H9 (cell line): Measurements from ENCODE around the gene CMSS1. TPM values are rescaled to one million over a fixed set of nuclear protein-coding genes. Genes with fewer than 3 reads are reported as not detected.

Experiments used
- DNase-seq: peaks from one replicate; pipeline ENCODE4 v3.0.0-alpha.2; 2017
- H2AFZ ChIP-seq: one replicate; pipeline ENCODE4 v1.6.1; 2013; ENCODE audit warnings: mild to moderate bottlenecking, low read length, control low read depth, moderate library complexity
- H2AK5ac ChIP-seq: 2 replicates; pipeline ENCODE4 v1.6.1; 2013; ENCODE audit warnings: low read length, control low read depth, mixed read lengths; ENCODE audit not compliant: insufficient read length
- H2BK120ac ChIP-seq: one replicate; pipeline ENCODE4 v1.6.1; 2013; ENCODE audit warnings: low read depth, mild to moderate bottlenecking, low read length, control low read depth, inconsistent platforms; ENCODE audit not compliant: poor library complexity, severe bottlenecking
- H2BK12ac ChIP-seq: 2 replicates; pipeline ENCODE4 v1.6.1; 2013; ENCODE audit warnings: low read length, control low read depth, mixed read lengths, low read depth; ENCODE audit not compliant: insufficient read length
- H2BK15ac ChIP-seq: 2 replicates; pipeline ENCODE4 v1.6.1; 2013; ENCODE audit warnings: low read depth, low read length, control low read depth
- H2BK20ac ChIP-seq: one replicate; pipeline ENCODE4 v1.6.1; 2013; ENCODE audit warnings: low read depth, mild to moderate bottlenecking, low read length, control low read depth, inconsistent platforms; ENCODE audit not compliant: poor library complexity, severe bottlenecking
- H2BK5ac ChIP-seq: 2 replicates; pipeline ENCODE4 v1.6.1; 2013; ENCODE audit warnings: low read length, control low read depth, mixed read lengths; ENCODE audit not compliant: insufficient read length
- H3K14ac ChIP-seq: 2 replicates; pipeline ENCODE4 v1.6.1; 2013; ENCODE audit warnings: low read length, control low read depth; ENCODE audit not compliant: insufficient read depth
- H3K18ac ChIP-seq: 2 replicates; pipeline ENCODE4 v1.6.1; 2013; ENCODE audit warnings: low read depth, mild to moderate bottlenecking, mixed read lengths, low read length, control low read depth; ENCODE audit not compliant: insufficient read length
- H3K23ac ChIP-seq: 2 replicates; pipeline ENCODE4 v1.6.1; 2013; ENCODE audit warnings: low read length, control low read depth, mixed read lengths, low read depth; ENCODE audit not compliant: insufficient read length
- H3K23me2 ChIP-seq: 2 replicates; pipeline ENCODE4 v1.6.1; 2013; ENCODE audit warnings: low read depth, mild to moderate bottlenecking, mixed read lengths, low read length, control low read depth; ENCODE audit not compliant: insufficient read length, poor library complexity, severe bottlenecking
- H3K27ac ChIP-seq: 2 replicates; pipeline ENCODE4 v1.5.1; 2013; ENCODE audit warnings: low read length, control low read depth, mixed read lengths, low read depth; ENCODE audit not compliant: insufficient read length
- H3K27me3 ChIP-seq: 2 replicates; pipeline ENCODE4 v1.6.1; 2013; ENCODE audit warnings: low read length, control low read depth, inconsistent platforms; ENCODE audit not compliant: insufficient read depth
- H3K4ac ChIP-seq: 2 replicates; pipeline ENCODE4 v1.6.1; 2013; ENCODE audit warnings: low read depth, mild to moderate bottlenecking, control low read depth, inconsistent platforms, low read length, moderate library complexity
- H3K4me1 ChIP-seq: 2 replicates; pipeline ENCODE4 v1.6.1; 2013; ENCODE audit warnings: low read length, control low read depth, inconsistent platforms; ENCODE audit not compliant: insufficient read depth
- H3K4me2 ChIP-seq: 2 replicates; pipeline ENCODE4 v1.6.1; 2013; ENCODE audit warnings: low read length, control low read depth, mixed read lengths; ENCODE audit not compliant: insufficient read length, insufficient read depth
- H3K56ac ChIP-seq: 2 replicates; pipeline ENCODE4 v1.6.1; 2013; ENCODE audit warnings: low read depth, mild to moderate bottlenecking, mixed read lengths, low read length, control low read depth; ENCODE audit not compliant: insufficient read length
- H3K79me1 ChIP-seq: 2 replicates; pipeline ENCODE4 v1.6.1; 2013; ENCODE audit warnings: low read depth, mild to moderate bottlenecking, moderate library complexity, low read length, control low read depth, inconsistent platforms; ENCODE audit not compliant: insufficient read depth, poor library complexity, severe bottlenecking
- H3K79me2 ChIP-seq: 2 replicates; pipeline ENCODE4 v1.6.1; 2013; ENCODE audit warnings: low read length, control low read depth, inconsistent platforms; ENCODE audit not compliant: insufficient read depth
- H3K9ac ChIP-seq: 2 replicates; pipeline ENCODE4 v1.6.1; 2013; ENCODE audit warnings: low read length, control low read depth, mixed read lengths; ENCODE audit not compliant: insufficient read length; ENCODE audit errors: extremely low read depth
- H3K9me3 ChIP-seq: one replicate; pipeline ENCODE4 v1.6.1; 2013; ENCODE audit warnings: low read depth, low read length, inconsistent platforms; ENCODE audit not compliant: control insufficient read depth
- H3T11ph ChIP-seq: one replicate; pipeline ENCODE4 v1.6.1; 2013; ENCODE audit warnings: mild to moderate bottlenecking, low read length, control low read depth, inconsistent platforms
- H4K20me1 ChIP-seq: one replicate; pipeline ENCODE4 v1.6.1; 2013; ENCODE audit not compliant: control insufficient read depth, insufficient read length, insufficient read depth
- H4K5ac ChIP-seq: 2 replicates; pipeline ENCODE4 v1.6.1; 2013; ENCODE audit warnings: low read depth, mild to moderate bottlenecking, mixed read lengths, low read length, control low read depth; ENCODE audit not compliant: insufficient read length
- H4K8ac ChIP-seq: replicated peaks from 2 replicates; pipeline ENCODE4 v1.6.1; 2013; ENCODE audit warnings: low read length, control low read depth, mixed read lengths, low read depth; ENCODE audit not compliant: insufficient read length
- H4K91ac ChIP-seq: 2 replicates; pipeline ENCODE4 v1.6.1; 2013; ENCODE audit warnings: low read depth, mild to moderate bottlenecking, moderate library complexity, mixed read lengths, low read length, control low read depth; ENCODE audit not compliant: insufficient read length
- H3K27ac Mint-ChIP-seq, 3 experiments: 2 replicates in 2 of 3; 3 replicates in 1 of 3; pipeline ENCODE4 v1.8.0; 2020 to 2021; ENCODE audit warnings: mixed read lengths in 3 of 3, mild to moderate bottlenecking in 1 of 3, moderate library complexity in 1 of 3
- H3K27me3 Mint-ChIP-seq: 2 replicates; pipeline ENCODE4 v1.8.0; 2021; ENCODE audit warnings: low read depth, mild to moderate bottlenecking, moderate library complexity, mixed read lengths
- H3K36me3 Mint-ChIP-seq, 3 experiments: 2 replicates in 2 of 3; 3 replicates in 1 of 3; pipeline ENCODE4 v1.8.0; 2020 to 2021; ENCODE audit warnings: low read depth in 3 of 3, mixed read lengths in 3 of 3; ENCODE audit not compliant: insufficient read depth in 1 of 3
- H3K4me1 Mint-ChIP-seq, 2 experiments: 2 replicates each; pipeline ENCODE4 v1.8.0; 2020; ENCODE audit warnings: mixed read lengths in 2 of 2
- H3K4me3 Mint-ChIP-seq, 2 experiments: 2 replicates in 1 of 2; 3 replicates in 1 of 2; pipeline ENCODE4 v1.8.0; 2020 to 2021; ENCODE audit warnings: mild to moderate bottlenecking in 2 of 2, mixed read lengths in 2 of 2, moderate library complexity in 1 of 2
- H3K9me3 Mint-ChIP-seq, 2 experiments: 2 replicates in 1 of 2; 3 replicates in 1 of 2; pipeline ENCODE4 v1.8.0; 2020; ENCODE audit warnings: mild to moderate bottlenecking in 2 of 2, mixed read lengths in 2 of 2, moderate library complexity in 1 of 2
- WGBS: extraction: QIAGEN DNeasy Blood & Tissue Kit; methylation state at CpG from one replicate; pipeline ENCODE4 v1.1.7; 2013; ENCODE audit warnings: missing lambda C conversion rate, low lambda C conversion rate, mixed read lengths; ENCODE audit not compliant: insufficient read length; ENCODE audit errors: extremely low coverage; 5-methylcytosine and 5-hydroxymethylcytosine counted together
- total RNA-seq: library from RNA; stranded (reverse); gene quantifications from 2 replicates; pipeline ENCODE4 v1.2.1, GENCODE V29; 2021
- TF ChIP-seq, protein P1 (sequence below): fragments of 200-600 bp; sonication (generic); conservative IDR thresholded peaks from 3 replicates; pipeline ENCODE4 v1.8.0; 2021; ENCODE audit warnings: antibody characterized with exemption, mild to moderate bottlenecking

The CMSS1 gene
- total RNA-seq, 1 experiment from 2014 or later: 61.8 TPM

DNA sequence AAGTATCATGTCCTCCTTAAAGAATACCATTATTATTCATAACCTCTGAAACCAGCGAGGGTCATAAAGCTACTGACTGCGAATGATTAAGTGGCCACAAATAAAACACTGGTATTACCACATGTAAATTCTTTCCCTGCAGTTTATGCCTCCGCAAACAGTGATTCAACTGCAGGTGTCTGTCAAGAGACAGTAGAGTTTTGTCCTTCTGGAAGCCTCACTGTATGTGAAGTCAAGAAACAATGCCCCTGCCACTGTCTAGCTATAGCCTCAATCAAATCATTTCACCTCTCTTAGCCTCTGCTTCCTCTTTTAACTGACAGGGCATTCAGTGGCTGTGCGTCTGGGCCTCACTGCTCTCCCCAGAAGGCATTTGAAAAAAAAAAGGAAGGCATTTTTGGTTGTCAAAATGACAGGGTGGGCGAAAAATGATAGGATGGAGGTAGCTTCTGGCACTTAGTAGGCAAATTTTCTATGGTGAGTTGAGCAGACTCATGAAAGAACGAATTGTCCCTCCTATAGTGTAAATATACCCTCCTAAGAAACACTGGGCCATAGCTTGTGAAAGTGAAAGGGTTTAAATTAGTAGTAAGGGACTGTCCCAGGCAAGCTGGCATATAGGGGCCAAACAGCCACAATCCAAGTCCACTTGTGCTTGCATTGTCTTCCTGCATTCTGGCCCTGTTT, 229.9 kb downstream of the CMSS1 start:
- whole genome bisulfite sequencing: no CpG with 5 or more reads among the region's 6 CpGs
- no peak overlapping the region for H3K18ac ChIP-seq
- H3K4me2 ChIP-seq: no peak overlapping the region

More for the DNA sequence above, 229.9 kb downstream of the CMSS1 start:
- Histone ChIP-seq H3K79me1 (no peaks in the 10 kb centered on the region), H2AK5ac (no peak overlapping the region), H3K9me3 (no peaks in the 10 kb centered on the region), H3K27me3 (no peaks in the 10 kb centered on the region), H3K79me2 (no peaks in the 10 kb centered on the region), H2BK15ac (no peak overlapping the region), H2AFZ (no peak overlapping the region), H3T11ph (no peak overlapping the region), H2BK20ac (no peak overlapping the region), H3K56ac (no peak overlapping the region), H3K14ac (no peak overlapping the region), H3K9ac (no peak overlapping the region), H4K8ac (no peak overlapping the region), H2BK5ac (no peak overlapping the region), H4K5ac (no peak overlapping the region), H3K4ac (no peak overlapping the region), H3K27ac (no peak overlapping the region), H2BK120ac (no peak overlapping the region), H3K23ac (no peak overlapping the region), H3K4me1 (peaks cover 2% of the 10 kb centered on the region; the same call in 1 of the 2 replicates), H3K23me2 (no peaks in the 10 kb centered on the region), H2BK12ac (no peak overlapping the region), H4K20me1 (no peaks in the 10 kb centered on the region), H4K91ac (no peak overlapping the region)
- Mint-ChIP-seq H3K4me3 (no peak overlapping the region), H3K36me3 (no peaks in the 10 kb centered on the region), H3K27ac (peak overlapping the region in 1 of 3 experiments; percentile 62; a peak in 2 of 7 replicates), H3K27me3 (no peaks in the 10 kb centered on the region), H3K9me3 (no peaks in the 10 kb centered on the region), H3K4me1 (peaks cover 14 to 21% of the 10 kb centered on the region in 2 experiments)
- no peak for DNase-seq
- TF ChIP-seq, protein P1, sequence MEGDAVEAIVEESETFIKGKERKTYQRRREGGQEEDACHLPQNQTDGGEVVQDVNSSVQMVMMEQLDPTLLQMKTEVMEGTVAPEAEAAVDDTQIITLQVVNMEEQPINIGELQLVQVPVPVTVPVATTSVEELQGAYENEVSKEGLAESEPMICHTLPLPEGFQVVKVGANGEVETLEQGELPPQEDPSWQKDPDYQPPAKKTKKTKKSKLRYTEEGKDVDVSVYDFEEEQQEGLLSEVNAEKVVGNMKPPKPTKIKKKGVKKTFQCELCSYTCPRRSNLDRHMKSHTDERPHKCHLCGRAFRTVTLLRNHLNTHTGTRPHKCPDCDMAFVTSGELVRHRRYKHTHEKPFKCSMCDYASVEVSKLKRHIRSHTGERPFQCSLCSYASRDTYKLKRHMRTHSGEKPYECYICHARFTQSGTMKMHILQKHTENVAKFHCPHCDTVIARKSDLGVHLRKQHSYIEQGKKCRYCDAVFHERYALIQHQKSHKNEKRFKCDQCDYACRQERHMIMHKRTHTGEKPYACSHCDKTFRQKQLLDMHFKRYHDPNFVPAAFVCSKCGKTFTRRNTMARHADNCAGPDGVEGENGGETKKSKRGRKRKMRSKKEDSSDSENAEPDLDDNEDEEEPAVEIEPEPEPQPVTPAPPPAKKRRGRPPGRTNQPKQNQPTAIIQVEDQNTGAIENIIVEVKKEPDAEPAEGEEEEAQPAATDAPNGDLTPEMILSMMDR: no peak
